Neural progenitor cell (in vitro differentiated cells): ENCODE data around the gene RALY. TPM values are rescaled to one million over a fixed set of nuclear protein-coding genes. Genes with fewer than 3 reads are reported as not detected.

ENCODE experiments used
- DNase-seq: peaks from one replicate; pipeline ENCODE4 v3.0.0-alpha.2; 2016; ENCODE audit warnings: low spot score
- H2AFZ ChIP-seq: fragments of 200-600 bp; sonication (generic); replicated peaks from 2 replicates; pipeline ENCODE4 v1.6.1; 2016; ENCODE audit warnings: antibody characterized with exemption
- H3F3A ChIP-seq: fragments of 200-600 bp; sonication (generic); 2 replicates; pipeline ENCODE4 v1.6.1; 2016; ENCODE audit warnings: antibody characterized with exemption, low read depth
- H3K27ac ChIP-seq: fragments of 200-600 bp; sonication (generic); 2 replicates; pipeline ENCODE4 v1.5.1; 2016; ENCODE audit warnings: mild to moderate bottlenecking
- H3K27me3 ChIP-seq: fragments of 200-600 bp; sonication (generic); 2 replicates; pipeline ENCODE4 v1.6.1; 2016; ENCODE audit warnings: mild to moderate bottlenecking, moderate library complexity
- H3K36me3 ChIP-seq: fragments of 200-600 bp; sonication (generic); 2 replicates; pipeline ENCODE4 v1.5.1; 2016
- H3K4me1 ChIP-seq: fragments of 200-600 bp; sonication (generic); 2 replicates; pipeline ENCODE4 v1.6.1; 2016; ENCODE audit warnings: mixed run types
- H3K4me2 ChIP-seq: fragments of 200-600 bp; sonication (generic); 2 replicates; pipeline ENCODE4 v1.6.1; 2016
- H3K4me3 ChIP-seq: fragments of 200-600 bp; sonication (generic); 2 replicates; pipeline ENCODE4 v1.5.1; 2016
- H3K79me2 ChIP-seq: fragments of 200-600 bp; sonication (generic); 2 replicates; pipeline ENCODE4 v1.6.1; 2016; ENCODE audit warnings: low read depth
- H3K9ac ChIP-seq: fragments of 200-600 bp; sonication (generic); 2 replicates; pipeline ENCODE4 v1.6.1; 2016
- H3K9me3 ChIP-seq: fragments of 200-600 bp; sonication (generic); 2 replicates; pipeline ENCODE4 v1.5.1; 2016; ENCODE audit warnings: low read depth
- H4K20me1 ChIP-seq: fragments of 200-600 bp; sonication (generic); 2 replicates; pipeline ENCODE4 v1.6.1; 2016; ENCODE audit warnings: low read depth
- H3K27ac Mint-ChIP-seq: 3 replicates; pipeline ENCODE4 v1.8.0; 2021; ENCODE audit warnings: mixed read lengths
- H3K27me3 Mint-ChIP-seq: 2 replicates; pipeline ENCODE4 v1.8.0; 2022; ENCODE audit warnings: low read depth, mild to moderate bottlenecking, inconsistent platforms, moderate library complexity, mixed read lengths; ENCODE audit not compliant: insufficient read depth
- H3K36me3 Mint-ChIP-seq: 3 replicates; pipeline ENCODE4 v1.8.0; 2021; ENCODE audit warnings: mixed read lengths
- H3K4me1 Mint-ChIP-seq: 3 replicates; pipeline ENCODE4 v1.8.0; 2021; ENCODE audit warnings: mixed read lengths
- H3K4me3 Mint-ChIP-seq: 3 replicates; pipeline ENCODE4 v1.8.0; 2021; ENCODE audit warnings: mild to moderate bottlenecking, moderate library complexity, mixed read lengths
- H3K9me3 Mint-ChIP-seq: 3 replicates; pipeline ENCODE4 v1.8.0; 2020; ENCODE audit warnings: mixed read lengths
- EZH2 ChIP-seq: fragments of 200-600 bp; sonication (generic); IDR thresholded peaks from 2 replicates; pipeline ENCODE4 v1.6.1; 2017; ENCODE audit warnings: antibody characterized with exemption, mild to moderate bottlenecking, moderate library complexity
- EZH2phosphoT487 ChIP-seq: fragments of 200-600 bp; sonication (generic); IDR thresholded peaks from 2 replicates; pipeline ENCODE4 v1.6.1; 2017; ENCODE audit warnings: antibody characterized with exemption
- total RNA-seq: library from RNA; depleted of rRNA; stranded (reverse); fragments of >200 nt; gene quantifications from 2 replicates; pipeline ENCODE4 v1.2.3, GENCODE V29; 2015; ENCODE audit warnings: low replicate concordance
- TF ChIP-seq, protein P1 (sequence below): fragments of 200-600 bp; sonication (generic); IDR thresholded peaks from 2 replicates; pipeline ENCODE4 v1.5.1; 2017; ENCODE audit warnings: antibody characterized with exemption, mild to moderate bottlenecking

The RALY gene
- total RNA-seq, 1 donor from 2014 or later: 102 TPM

DNA sequence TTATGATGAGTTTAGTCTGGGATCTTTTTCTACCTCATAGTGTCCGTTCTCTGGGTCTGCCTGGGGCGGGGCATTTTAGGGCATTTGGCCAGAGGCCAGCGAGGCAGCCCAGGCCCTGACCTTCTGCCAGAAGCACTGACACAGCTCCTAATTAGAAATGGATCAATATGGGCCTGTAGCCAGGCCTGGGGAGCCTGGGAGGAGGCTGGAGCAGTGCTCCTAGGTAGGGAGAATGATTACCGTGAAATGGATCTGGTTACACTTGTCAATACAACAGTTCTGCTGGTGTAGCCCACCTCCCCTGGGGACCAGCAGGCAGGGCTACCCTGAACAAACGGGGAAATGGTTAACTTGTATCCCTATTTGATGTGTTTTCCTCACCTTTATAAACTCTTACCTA lies 23.0 kb downstream of the RALY start:
- H4K20me1 ChIP-seq: peaks cover 70% of the 10 kb centered on the region

GRCh38 chr20:34017610-34018009 lies 23.9 kb downstream of the RALY start:
- no peaks in the 10 kb centered on the region for H3F3A ChIP-seq
- H3K4me1 Mint-ChIP-seq: peaks cover 18% of the 10 kb centered on the region
- no peaks in the 10 kb centered on the region for H3K27me3 Mint-ChIP-seq
- no peak for DNase-seq
- no peak overlapping the region for H3K9ac ChIP-seq
- H3K9me3 Mint-ChIP-seq: peaks cover 8% of the 10 kb centered on the region
- H3K36me3 ChIP-seq: no peaks in the 10 kb centered on the region
- H2AFZ ChIP-seq: no peak overlapping the region
- peaks cover 97% of the 10 kb centered on the region for H3K79me2 ChIP-seq
- H3K27me3 ChIP-seq: no peaks in the 10 kb centered on the region
- no peak for TF ChIP-seq EZH2phosphoT487
- TF ChIP-seq, protein P1, sequence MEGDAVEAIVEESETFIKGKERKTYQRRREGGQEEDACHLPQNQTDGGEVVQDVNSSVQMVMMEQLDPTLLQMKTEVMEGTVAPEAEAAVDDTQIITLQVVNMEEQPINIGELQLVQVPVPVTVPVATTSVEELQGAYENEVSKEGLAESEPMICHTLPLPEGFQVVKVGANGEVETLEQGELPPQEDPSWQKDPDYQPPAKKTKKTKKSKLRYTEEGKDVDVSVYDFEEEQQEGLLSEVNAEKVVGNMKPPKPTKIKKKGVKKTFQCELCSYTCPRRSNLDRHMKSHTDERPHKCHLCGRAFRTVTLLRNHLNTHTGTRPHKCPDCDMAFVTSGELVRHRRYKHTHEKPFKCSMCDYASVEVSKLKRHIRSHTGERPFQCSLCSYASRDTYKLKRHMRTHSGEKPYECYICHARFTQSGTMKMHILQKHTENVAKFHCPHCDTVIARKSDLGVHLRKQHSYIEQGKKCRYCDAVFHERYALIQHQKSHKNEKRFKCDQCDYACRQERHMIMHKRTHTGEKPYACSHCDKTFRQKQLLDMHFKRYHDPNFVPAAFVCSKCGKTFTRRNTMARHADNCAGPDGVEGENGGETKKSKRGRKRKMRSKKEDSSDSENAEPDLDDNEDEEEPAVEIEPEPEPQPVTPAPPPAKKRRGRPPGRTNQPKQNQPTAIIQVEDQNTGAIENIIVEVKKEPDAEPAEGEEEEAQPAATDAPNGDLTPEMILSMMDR: no peak
- no peak for TF ChIP-seq EZH2
- H3K36me3 Mint-ChIP-seq: peaks cover 15% of the 10 kb centered on the region
- H3K4me3 Mint-ChIP-seq: no peak overlapping the region
- no peak overlapping the region for H3K4me3 ChIP-seq
- H3K27ac Mint-ChIP-seq: no peak overlapping the region
- no peaks in the 10 kb centered on the region for H3K9me3 ChIP-seq
- H3K4me1 ChIP-seq: peaks cover 25% of the 10 kb centered on the region
- H3K4me2 ChIP-seq: no peak overlapping the region
- peaks cover 66% of the 10 kb centered on the region for H4K20me1 ChIP-seq
- H3K27ac ChIP-seq: no peak overlapping the region

More for the DNA sequence above, 23.0 kb downstream of the RALY start:
- Histone ChIP-seq H3K4me1 (peaks cover 34% of the 10 kb centered on the region), H2AFZ (no peak overlapping the region), H3K27ac (no peak overlapping the region), H3K36me3 (no peaks in the 10 kb centered on the region), H3K27me3 (no peaks in the 10 kb centered on the region), H3K4me2 (no peak overlapping the region), H3K79me2 (peaks cover 97% of the 10 kb centered on the region), H3K4me3 (no peak overlapping the region), H3K9ac (no peak overlapping the region), H3F3A (peaks cover 6% of the 10 kb centered on the region), H3K9me3 (no peaks in the 10 kb centered on the region)
- peaks cover 25% of the 10 kb centered on the region for H3K4me1 Mint-ChIP-seq
- DNase-seq: no peak
- no peak overlapping the region for H3K4me3 Mint-ChIP-seq
- no peaks in the 10 kb centered on the region for H3K27me3 Mint-ChIP-seq
- peaks cover 8% of the 10 kb centered on the region for H3K9me3 Mint-ChIP-seq
- no peak overlapping the region for H3K27ac Mint-ChIP-seq
- TF ChIP-seq, protein P1: no peak
- no peak for TF ChIP-seq EZH2
- peaks cover 18% of the 10 kb centered on the region for H3K36me3 Mint-ChIP-seq

DNA sequence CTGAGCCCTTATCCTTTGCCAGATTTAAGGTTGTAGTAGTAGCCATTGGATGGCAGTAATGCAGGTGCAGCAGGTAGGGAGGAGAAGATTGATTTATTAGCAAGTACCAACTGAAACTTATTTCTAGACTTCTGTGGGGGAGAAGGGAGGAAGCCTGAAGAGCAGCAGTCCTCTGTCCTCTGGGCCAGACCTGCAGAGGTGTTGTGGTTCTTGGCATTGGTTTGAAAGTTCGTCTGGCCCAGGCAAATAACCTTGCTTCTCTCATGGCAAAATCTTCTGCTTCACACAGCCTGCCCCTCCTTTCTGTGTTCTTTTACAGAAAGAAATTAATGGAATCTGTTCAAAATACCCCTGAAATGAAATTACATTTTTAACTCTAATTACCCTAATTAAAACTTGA lies 24.5 kb downstream of the RALY start:
- Mint-ChIP-seq H3K4me3 (no peak overlapping the region), H3K27me3 (no peaks in the 10 kb centered on the region), H3K4me1 (peaks cover 16% of the 10 kb centered on the region), H3K9me3 (peaks cover 8% of the 10 kb centered on the region), H3K36me3 (peaks cover 15% of the 10 kb centered on the region), H3K27ac (no peak overlapping the region)
- H3K4me2 ChIP-seq: no peak overlapping the region
- H3K9ac ChIP-seq: no peak overlapping the region
- H3K27ac ChIP-seq: no peak overlapping the region
- no peak overlapping the region for H2AFZ ChIP-seq
- DNase-seq: no peak
- H3K79me2 ChIP-seq: peaks cover 97% of the 10 kb centered on the region
- H4K20me1 ChIP-seq: peaks cover 66% of the 10 kb centered on the region
- no peak overlapping the region for H3K4me3 ChIP-seq
- H3K27me3 ChIP-seq: no peaks in the 10 kb centered on the region
- H3K9me3 ChIP-seq: no peaks in the 10 kb centered on the region
- no peaks in the 10 kb centered on the region for H3F3A ChIP-seq
- H3K36me3 ChIP-seq: no peaks in the 10 kb centered on the region
- TF ChIP-seq EZH2 (no peak), EZH2phosphoT487 (no peak)
- TF ChIP-seq, protein P1: no peak
- peaks cover 20% of the 10 kb centered on the region for H3K4me1 ChIP-seq
